NCI-H510A (cell line): ENCODE results near the gene CLTB.

ENCODE experiments used
- DNase-seq: peaks from one replicate; lab custom pipeline; 2025; lab: John Stamatoyannopoulos, UW

Gene CLTB

GRCh38 chr5:176352116-176352878 is 64.0 kb downstream of the CLTB start:
- DNase-seq: no peak

- DNase-seq: no peak
These were observed 65.9 kb downstream of the CLTB start for GRCh38 chr5:176350416-176350815.

DNA sequence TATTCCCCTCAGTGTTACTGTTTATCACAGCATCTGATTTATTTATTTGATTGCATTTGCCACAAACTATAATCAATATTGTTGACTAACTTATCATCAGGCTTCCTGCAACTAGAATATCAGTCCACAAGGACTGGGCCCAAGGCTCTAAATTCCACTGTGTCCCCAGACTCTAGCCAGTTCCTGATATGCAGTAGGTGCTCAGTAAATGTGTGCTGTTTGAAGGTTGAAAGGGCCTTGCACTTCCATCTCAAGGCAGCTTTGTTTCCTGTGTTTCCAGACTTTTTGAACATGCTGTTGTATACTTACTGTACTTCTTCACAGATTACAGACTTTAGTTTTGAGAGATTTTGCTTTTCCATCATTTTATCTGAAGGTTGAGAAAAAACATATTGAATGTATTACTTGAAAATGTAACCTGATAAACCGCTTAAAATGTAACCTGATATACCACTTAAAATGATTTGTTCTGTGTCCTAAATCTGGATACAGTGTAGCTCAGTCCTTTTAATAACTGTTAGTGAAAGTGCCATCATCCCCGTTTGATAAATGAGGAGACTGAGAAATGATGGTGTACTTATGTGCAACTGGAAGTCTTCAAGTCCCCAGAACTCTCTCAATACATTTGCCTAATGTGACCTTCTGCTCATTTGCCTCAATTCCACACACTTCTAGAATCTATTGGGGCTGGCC is 73.4 kb downstream of the CLTB start:
- DNase-seq: no peak
